Measurements from ENCODE around the gene MECR. TPM values are rescaled to one million over a fixed set of nuclear protein-coding genes. Genes with fewer than 3 reads are reported as not detected.
A peak's percentile ranks its signal among the peaks of the same experiment; 100 is the strongest.

MECR gene, protein sequence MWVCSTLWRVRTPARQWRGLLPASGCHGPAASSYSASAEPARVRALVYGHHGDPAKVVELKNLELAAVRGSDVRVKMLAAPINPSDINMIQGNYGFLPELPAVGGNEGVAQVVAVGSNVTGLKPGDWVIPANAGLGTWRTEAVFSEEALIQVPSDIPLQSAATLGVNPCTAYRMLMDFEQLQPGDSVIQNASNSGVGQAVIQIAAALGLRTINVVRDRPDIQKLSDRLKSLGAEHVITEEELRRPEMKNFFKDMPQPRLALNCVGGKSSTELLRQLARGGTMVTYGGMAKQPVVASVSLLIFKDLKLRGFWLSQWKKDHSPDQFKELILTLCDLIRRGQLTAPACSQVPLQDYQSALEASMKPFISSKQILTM
- 26.8 and 29.7 TPM in 2 replicates for total RNA-seq
- polyA plus RNA-seq (2012) = 43.0 TPM

DNA sequence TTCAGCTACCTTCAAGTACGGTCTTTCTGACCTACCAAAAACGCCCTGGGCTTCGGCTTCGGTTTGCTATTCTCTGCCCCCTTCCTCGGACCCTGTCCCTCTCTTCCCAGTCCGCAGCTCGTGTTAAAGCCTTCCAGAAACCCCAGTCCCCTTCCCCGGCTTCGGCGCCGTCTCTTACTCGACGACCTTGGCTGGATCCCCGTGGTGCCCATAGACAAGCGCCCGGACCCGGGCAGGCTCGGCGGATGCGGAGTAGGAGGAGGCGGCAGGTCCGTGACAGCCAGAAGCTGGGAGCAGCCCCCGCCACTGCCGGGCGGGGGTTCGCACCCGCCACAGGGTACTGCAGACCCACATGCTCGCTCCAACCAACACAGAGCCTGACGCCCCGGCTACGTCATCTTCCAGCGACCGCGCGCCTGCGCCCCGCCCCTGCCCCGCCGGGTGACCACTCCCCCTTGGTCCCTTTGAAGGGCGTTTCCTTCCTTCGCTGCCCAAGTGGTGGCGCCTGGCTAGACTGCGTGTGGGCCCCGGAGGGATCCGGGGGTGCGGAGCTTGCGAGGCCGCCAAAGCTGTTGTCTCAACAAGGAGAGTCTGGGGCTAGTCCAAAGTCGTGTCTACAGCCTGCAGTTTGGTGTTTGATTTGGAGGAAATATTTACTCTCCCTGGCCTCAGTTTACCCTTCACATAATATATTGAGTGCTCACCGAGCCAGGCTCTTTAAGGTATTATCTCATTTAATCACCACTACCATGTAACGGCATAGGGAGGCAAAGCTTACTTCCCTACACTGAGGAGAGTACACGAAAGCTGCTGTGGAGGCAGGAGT lies at the start of gene MECR:
Gene MECR (minus strand): TSS at position 382 of the 826 bp plus-strand sequence. CDS start 28 bp downstream, at position 354.
- peak; percentile 93 for DNase-seq (ENCODE audit: low read depth)

DNA sequence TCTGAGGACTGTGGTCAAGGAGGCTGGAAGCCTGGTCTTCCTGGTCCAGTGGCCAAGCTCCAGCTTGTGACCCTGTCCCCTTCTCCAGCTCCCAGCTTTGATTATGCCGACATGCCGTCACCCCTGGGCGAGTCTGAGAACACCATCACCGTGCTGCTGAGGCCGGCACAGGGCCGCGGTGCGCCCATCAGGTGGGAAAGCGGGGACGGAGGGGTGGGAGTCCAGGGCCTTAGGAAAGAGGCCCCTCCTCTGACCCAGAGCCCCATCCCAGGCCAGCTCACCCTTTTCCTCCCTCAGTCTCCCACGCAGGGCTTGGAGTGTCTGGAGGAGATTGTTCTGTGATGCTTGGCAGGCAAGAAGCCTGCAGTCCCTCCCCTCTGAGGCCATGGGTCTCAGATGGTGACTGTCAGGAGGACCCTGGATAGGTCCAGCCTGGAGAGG lies 49.2 kb upstream of the MECR start:
- DNase-seq (ENCODE audit: low read depth) = no peak

DNA sequence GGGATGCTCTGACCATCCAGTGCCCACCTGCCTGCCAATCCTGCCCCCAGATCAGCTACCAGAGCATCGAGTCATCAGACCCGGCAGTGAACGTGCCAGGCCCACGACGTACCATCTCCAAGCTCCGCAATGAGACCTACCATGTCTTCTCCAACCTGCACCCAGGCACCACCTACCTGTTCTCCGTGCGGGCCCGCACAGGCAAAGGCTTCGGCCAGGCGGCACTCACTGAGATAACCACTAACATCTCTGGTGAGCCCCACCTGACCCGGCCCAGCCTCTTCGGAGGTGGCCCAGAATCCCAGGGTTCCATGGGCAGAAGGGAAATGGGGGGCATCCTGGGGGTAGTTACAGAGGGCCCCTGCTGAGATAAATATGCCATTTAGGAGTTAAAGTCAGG lies 48.7 kb upstream of the MECR start:
- DNase-seq (ENCODE audit: low read depth) = no peak

DNA sequence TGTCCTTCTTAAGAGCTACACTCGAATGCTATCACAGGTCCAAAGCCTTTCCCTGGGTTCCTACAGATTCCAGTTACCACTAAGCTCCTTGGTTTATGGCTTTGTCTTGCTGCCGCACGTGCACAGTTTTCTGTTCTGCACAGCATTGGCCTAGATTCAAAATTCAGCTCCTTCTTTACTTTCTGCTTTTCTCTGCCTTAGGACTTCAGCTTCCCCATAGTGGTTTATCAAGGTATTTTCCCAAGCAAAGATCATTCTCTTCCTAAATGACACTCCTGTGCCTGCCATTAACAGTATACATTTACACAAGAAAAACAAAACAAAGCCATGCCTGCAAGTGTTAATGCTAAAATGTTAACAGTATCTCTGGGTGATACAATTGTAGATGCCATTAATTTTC lies 47.4 kb upstream of the MECR start:
- DNase-seq (ENCODE audit: low read depth) = no peak

DNA sequence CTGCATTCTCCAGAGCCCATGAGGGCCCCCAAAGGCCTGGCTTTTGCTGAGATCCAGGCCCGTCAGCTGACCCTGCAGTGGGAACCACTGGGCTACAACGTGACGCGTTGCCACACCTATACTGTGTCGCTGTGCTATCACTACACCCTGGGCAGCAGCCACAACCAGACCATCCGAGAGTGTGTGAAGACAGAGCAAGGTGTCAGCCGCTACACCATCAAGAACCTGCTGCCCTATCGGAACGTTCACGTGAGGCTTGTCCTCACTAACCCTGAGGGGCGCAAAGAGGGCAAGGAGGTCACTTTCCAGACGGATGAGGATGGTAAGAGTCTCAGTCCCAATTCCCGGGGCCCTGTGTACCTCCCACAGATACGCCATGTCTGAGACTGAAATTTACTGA lies 44.7 kb upstream of the MECR start:
- DNase-seq (ENCODE audit: low read depth) = no peak

DNA sequence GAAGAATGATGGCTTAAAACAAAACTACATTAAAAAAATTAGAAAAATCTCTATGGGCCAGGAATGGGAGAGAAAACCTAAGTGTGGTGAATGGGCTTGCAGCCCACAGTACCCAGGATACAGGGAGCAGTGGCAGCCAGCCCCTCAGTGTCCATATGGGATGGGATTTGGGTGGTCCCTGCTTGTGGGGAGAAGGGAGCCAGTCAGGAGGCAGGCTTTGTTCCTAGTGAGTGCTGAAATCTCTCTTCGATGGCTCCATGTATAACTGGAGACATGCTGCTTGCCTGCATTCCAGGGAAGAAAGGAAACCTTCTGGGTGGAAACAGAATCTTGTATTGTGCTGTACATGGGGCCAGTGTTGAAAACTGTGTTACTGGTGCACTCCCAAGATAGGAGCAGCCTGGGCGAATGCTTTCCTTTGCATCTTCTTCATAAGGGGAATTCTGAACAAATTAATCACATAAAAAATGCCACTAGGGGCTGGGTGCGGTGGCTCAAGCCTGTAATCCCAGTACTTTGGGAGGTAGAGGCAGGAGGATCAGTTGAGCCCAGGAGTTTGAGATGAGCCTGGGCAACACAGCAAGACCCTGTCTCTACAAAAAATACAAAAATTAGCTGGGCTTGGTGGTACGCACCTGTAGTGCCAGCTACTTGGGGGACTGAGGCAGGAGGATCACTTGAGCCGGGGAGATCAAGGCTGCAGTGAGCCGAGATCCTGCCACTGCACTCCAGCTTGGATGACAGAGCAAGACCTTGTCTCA lies 41.6 kb upstream of the MECR start:
- no peak for DNase-seq (ENCODE audit: low read depth)

DNA sequence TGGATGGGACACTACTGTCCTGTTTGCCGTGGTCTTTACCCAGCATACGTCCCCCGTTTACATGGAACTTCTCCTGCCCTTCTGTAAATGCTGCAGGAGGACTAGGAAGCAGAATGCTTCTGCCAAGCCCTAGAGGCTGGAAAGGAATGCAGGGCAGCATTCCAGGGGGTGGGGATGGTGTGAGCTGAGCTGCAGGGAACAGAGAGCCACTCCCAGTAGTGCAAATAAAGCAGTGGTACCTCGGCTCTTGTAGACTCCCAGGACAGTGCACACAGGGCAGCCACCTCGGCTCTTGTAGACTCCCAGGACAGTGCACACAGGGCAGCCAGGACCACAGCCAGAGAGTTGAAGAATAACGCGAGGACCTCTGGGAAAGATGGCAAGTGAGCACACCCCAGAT lies 41.0 kb upstream of the MECR start:
- peak; percentile 84 for DNase-seq (ENCODE audit: low read depth)

DNA sequence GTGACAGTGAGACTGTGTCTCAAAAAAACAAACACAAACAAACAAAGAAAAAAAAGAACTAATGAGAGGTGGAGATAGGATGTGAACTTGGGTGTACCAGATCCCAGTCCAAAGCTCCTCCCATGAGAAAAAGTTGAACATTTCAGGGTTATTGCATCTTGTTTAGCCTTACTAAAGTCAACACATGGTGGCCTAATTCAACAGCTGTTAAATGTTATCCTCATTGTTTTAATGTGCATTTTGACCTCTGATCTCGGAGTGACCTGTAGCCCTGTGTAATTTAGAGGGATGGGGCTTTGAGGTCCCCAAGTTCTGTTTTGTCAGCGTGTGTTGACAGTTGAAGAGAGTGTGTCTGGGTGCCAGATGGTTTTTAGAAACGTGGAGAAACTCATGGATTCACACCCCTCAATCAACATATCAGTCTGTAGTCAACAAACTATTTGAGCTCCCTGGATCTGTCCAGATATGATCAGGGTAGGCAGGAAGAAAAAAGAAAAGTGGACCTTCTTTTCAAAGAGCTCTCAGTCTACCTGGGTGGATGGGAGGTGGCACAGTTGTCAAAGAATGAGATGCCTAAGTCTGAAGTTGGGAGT lies 40.3 kb upstream of the MECR start:
- DNase-seq (ENCODE audit: low read depth) = peak; percentile 9

DNA sequence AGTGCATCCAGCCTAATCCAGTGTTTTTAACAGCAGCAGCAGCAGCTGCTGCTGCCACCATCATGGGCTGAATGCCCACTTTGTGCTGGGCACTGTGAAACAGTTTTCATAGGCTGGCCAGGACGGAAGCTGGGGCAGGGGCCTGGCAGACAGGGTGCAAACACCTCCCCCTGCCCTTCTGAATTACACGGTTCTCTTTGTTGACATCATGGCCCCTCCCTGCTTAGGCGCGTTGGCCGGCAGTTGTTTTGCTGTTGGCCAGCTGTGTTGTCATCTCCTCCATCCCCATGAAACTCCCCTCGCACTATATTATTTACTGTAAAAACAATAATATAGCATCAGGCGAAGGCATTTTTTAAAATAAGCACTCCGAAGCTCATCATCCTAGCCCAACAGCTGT lies 38.6 kb upstream of the MECR start:
- DNase-seq (ENCODE audit: low read depth) = no peak

DNA sequence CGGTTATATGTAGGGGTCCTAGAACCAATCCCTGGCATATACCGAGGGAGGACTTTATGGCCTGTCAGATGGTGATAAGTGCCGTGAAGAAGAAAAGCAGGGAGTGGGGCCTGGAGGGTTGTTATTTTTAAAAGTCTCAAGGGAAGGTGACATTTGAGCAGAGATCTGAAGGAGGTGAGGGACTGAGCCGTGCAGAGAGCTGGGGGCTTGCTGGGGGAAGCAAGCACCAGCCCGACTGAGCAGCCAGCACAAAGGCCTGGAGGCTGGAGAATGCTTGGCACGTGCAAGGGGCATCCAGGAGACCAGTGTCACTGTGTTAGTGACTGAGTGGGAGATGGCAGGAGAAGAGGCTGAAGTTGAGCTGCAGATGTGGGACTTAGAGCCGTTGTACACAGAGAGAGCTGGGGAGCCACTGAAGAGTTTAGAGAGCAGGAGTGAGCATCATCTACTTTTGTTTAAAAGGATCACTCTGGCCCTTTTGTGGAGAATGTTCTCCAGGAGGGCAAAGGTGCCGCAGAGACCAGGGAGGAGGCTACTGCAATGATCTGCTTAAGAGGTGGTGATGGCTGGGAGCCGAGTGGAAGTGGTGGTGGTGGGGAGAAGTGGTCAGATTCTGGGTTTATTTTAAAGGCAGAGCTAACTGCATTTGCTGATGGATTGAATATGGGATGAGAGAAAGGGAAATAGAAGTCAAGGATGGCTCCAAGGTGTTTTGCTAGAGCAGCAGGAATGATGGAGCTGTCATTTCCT lies 36.8 kb upstream of the MECR start:
- no peak for DNase-seq (ENCODE audit: low read depth)

DNA sequence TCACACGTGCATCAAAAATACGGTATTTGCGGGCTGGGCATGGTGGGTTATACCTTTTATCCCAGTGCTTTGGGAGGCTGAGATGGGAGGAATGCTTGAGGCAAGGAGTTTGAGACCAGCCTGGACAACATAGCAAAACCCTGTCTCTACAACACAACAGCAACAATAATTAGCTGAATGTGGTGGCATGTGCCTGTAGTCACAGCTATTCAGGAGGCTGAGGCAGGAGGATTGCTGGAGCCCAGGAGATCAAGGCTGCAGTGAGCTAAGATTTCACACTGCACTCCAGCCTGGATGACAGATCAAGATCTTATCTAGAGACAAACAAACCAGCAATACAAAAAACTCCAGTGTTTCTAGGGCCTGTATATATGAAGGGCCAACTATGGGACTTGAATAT lies 36.2 kb upstream of the MECR start:
- no peak for DNase-seq (ENCODE audit: low read depth)

DNA sequence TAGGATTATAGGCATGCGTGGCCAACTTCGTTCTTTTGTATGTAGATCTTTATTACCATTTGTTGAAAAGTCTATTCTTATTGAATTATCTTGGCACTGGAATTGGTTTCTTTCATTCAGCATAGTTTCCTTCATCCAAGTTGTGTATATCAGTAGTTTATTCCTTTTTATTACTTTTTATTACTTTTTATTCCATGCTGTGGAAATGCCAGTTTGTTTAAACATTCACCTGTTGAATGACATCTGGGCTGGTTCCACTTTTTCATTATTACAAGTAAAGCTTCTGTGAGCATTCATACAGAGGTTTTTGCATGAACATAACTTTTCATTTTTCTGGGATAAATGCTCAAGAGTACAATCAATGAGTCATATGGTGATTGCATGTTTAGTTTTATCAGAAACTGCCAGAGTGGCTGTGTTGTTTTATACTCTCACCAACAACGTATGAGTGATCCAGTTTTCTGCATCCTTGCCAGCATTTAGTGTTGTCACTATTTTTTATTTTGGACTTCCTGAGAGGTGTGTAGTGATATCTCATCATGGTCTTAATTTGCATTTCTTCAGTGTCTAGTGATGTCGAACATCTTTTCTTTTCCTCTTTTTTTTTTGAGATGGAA lies 34.1 kb upstream of the MECR start:
- no peak for DNase-seq (ENCODE audit: low read depth)

DNA sequence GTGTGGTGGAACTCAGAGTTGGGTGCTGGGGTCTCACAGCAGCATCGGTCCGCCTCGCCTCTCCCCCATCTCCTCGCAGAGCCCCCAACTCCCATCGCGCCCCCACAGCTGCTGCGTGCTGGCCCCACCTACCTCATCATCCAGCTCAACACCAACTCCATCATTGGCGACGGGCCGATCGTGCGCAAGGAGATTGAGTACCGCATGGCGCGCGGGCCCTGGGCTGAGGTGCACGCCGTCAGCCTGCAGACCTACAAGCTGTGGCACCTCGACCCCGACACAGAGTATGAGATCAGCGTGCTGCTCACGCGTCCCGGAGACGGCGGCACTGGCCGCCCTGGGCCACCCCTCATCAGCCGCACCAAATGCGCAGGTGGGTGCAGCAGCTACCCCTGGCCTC lies 29.8 kb upstream of the MECR start:
- DNase-seq (ENCODE audit: low read depth) = no peak

DNA sequence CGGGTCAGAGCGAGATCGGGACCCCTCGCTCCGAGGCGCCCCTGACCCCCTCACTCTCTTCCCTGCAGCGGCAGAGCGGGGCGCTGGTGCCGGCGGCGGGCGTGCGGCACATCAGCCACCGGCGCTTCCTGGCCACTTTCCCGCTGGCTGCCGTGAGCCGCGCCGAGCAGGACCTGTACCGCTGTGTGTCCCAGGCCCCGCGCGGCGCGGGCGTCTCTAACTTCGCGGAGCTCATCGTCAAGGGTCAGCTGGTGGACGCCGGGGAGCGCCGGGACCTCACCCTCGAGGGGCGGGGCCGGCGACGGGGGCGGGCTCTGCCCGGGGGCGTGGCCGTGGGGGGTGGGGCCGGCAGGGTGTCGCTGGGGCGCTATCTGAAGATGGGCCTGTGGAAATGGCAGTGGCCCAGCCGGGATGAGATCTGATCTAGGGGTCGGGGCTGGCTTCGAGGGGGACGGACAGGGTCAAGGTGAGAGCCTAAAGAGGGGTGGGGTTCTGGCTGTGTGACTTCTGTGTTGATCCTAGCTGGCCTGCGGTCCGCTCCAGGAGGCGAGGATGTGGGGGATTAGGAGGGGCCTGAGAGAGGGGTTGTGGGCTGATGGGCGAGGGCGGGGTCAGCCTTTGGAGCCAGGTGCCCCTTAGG lies 29.2 kb upstream of the MECR start:
- DNase-seq (ENCODE audit: low read depth) = no peak

DNA sequence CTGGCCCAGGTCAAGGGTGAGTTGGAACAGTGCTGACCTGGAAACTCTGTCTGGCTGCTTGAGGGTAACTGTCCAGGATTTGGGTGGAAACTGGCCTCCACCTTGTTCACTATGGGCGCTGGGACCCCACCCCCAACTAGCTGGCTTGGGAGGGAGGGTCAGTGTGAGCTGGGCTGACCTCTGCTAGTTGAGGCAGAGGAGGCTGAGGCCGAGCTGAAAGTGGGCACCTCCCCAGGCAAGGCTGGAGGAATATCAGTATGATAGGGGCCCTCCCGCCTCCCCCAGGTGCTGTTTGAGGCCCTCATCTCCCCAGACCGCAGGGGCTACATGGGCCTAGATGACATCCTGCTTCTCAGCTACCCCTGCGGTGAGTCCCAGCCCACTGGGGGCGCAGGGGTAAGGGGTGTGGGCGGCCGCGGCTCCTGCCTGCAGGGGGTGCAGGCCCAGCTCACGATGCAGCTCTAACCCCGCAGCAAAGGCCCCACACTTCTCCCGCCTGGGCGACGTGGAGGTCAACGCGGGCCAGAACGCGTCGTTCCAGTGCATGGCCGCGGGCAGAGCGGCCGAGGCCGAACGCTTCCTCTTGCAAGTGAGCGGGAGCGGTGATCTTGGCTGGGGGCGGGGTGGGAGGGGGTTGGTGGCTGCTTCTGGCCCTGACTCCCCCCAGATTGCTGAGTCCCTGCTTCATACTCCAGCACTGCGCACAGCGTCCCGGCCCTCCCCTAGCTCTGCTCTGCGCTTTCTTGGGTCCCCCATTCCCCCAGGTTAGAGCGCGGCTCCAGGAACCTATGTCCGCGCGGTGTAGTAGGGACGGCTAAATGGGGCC lies 28.5 kb upstream of the MECR start:
- DNase-seq (ENCODE audit: low read depth) = no peak

DNA sequence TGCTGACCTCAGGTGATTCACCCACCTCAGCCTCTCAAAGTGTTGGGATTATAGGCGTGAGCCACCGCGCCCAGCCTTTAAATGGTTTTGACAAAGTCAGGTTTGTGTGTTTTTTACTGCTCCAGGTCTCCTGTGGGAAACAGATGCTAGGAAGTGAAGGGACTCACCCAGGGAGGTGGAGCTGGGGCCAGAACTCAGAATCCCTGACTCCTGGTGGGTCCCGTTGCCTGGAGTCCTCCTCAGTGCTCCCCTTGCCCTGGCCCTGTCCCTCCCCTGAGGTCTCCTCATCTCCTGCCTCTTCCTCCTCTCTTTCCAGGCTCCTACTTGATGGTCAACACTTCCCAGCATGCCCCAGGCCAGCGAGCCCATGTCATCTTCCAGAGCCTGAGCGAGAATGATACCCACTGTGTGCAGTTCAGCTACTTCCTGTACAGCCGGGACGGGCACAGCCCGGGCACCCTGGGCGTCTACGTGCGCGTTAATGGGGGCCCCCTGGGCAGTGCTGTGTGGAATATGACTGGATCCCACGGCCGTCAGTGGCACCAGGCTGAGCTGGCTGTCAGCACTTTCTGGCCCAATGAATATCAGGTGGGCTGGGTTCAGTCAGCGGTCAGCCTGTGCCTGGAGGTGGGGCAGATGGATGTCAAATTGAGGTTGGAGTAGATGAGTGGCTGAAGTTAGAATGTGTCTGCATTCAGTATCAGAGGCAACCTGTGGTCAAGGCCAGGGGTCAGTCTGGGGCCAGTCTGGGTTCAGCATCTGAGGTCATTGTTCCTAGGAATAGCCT lies 27.6 kb upstream of the MECR start:
- no peak for DNase-seq (ENCODE audit: low read depth)

DNA sequence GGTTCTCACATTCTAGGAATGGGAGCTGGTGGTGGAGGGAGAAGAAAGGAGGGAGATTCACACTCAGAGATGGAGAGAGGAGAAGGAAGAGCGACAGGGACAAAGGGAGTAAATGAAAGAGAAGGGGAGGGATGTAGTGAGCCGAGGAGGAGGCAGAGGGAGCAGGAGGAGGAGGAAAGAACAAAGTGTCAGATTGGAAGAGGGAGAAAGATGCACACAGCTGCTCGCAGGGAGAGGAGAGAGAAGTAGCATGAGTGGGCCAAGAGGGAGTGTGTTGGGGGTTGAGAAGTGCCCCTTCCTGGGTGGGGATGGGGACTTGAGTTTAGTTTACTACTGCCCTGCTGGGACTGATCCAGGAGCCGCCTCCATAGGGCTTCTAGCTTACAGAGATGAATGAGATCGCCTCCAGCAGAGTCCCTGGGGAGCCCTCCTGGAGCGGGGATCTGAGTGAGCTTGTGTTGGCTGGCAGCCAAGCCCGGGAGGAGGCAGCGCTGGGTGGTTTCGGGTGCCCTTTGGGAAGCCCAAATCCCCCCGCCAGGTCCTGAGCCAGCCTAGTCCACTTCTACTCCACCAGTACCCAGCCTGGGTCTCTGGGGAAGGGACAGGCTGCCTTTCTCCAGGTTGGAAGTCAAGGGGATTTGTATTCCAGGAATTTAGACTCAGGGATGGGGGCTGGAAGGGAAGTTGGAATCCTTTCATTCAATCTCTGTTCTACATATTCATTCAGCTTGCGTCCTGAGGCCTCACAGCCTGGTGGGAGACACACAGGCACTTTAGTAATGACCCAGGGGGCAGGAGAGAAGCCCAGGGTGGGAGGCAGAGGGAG lies 26.5 kb upstream of the MECR start:
- DNase-seq (ENCODE audit: low read depth) = peak; percentile 39

Measured in myocyte (in vitro differentiated cells).